Endothelial cell of umbilical vein (primary cell): Measurements from ENCODE around the gene UROC1. TPM values are rescaled to one million over a fixed set of nuclear protein-coding genes. Genes with fewer than 3 reads are reported as not detected.

ENCODE experiments used
- BruUV-seq: library from RNA; stranded (reverse); fragments of 400-500 nt; replicated peaks from 2 replicates; lab custom pipeline; 2021; lab: Mats Ljungman, UMichigan
- CTCF ChIA-PET: fragments of 300-600, 350-600 bp; sonication (Branson Sonifier 250); formaldehyde crosslinking; loops from one replicate; lab custom pipeline; 2021; ENCODE audit warnings: antibody characterized with exemption, inconsistent platforms; lab: Charles Lee
- POLR2A ChIA-PET: fragments of 300-600, 350-600 bp; sonication (Branson Sonifier 250); formaldehyde crosslinking; loops from one replicate; lab custom pipeline; 2021; ENCODE audit warnings: antibody characterized with exemption, inconsistent platforms; lab: Charles Lee
- DNase-seq: peaks from one replicate; pipeline ENCODE4 v3.0.0-alpha.2; 2011; ENCODE audit warnings: low read depth, low spot score
- FAIRE-seq: peaks from 2 replicates; lab custom pipeline; 2011; peaks lifted over from hg19 to GRCh38; lab: Jason Lieb, UNC
- H2AFZ ChIP-seq: 2 replicates; pipeline ENCODE4 v1.6.0; 2012; ENCODE audit warnings: low read depth, low read length, control low read depth, inconsistent platforms
- H3K27ac ChIP-seq: 2 replicates; pipeline ENCODE4 v1.5.1; 2011; ENCODE audit warnings: low read depth, mild to moderate bottlenecking, control low read depth, low read length, moderate library complexity; ENCODE audit not compliant: insufficient read depth
- H3K27me3 ChIP-seq, 2 experiments: 2 replicates each; pipeline versions ENCODE4 v1.6.0 to v1.6.1; 2011; ENCODE audit warnings: low read length in 2 of 2, mixed read lengths in 1 of 2; ENCODE audit not compliant: control insufficient read depth in 2 of 2, insufficient read depth in 2 of 2
- H3K36me3 ChIP-seq, 2 experiments: 2 replicates in 1 of 2; 3 replicates in 1 of 2; pipeline ENCODE4 v1.5.1; 2011; ENCODE audit warnings: low read length in 2 of 2, mild to moderate bottlenecking in 1 of 2, moderate library complexity in 1 of 2; ENCODE audit not compliant: control insufficient read depth in 2 of 2, insufficient read depth in 2 of 2; ENCODE audit errors: extremely low read depth in 1 of 2
- H3K4me1 ChIP-seq: 3 replicates; pipeline ENCODE4 v1.5.1; 2011; ENCODE audit warnings: mild to moderate bottlenecking, low read length; ENCODE audit not compliant: control insufficient read depth, insufficient read depth; ENCODE audit errors: extremely low read depth
- H3K4me2 ChIP-seq: 2 replicates; pipeline ENCODE4 v1.6.1; 2011; ENCODE audit warnings: low read length, control low read depth, mixed read lengths; ENCODE audit not compliant: insufficient read depth
- H3K4me3 ChIP-seq, 3 experiments: fragments of 200-600 bp in 1 of 3; sonication (generic), shearing (Covaris generic) in 1 of 3; replicated peaks in 1 of 3; 2 replicates each; pipeline ENCODE4 v1.5.1; 2011 to 2016; ENCODE audit warnings: control low read depth in 3 of 3, low read length in 3 of 3, mild to moderate bottlenecking in 2 of 3, inconsistent platforms in 1 of 3, low read depth in 1 of 3, moderate library complexity in 1 of 3; ENCODE audit not compliant: insufficient read depth in 1 of 3
- H3K79me2 ChIP-seq: 2 replicates; pipeline ENCODE4 v1.6.0; 2012; ENCODE audit warnings: low read length, inconsistent platforms; ENCODE audit not compliant: control insufficient read depth, insufficient read depth
- H3K9ac ChIP-seq: replicated peaks from 2 replicates; pipeline ENCODE3; 2011; ENCODE audit warnings: low read length, control low read depth; ENCODE audit not compliant: insufficient read depth; ENCODE audit errors: extremely low read depth
- H3K9me1 ChIP-seq: replicated peaks from 3 replicates; pipeline ENCODE4 v1.6.0; 2011; ENCODE audit warnings: mild to moderate bottlenecking, low read length; ENCODE audit not compliant: control insufficient read depth, insufficient read depth; ENCODE audit errors: extremely low read depth
- H3K9me3 ChIP-seq: replicated peaks from 2 replicates; pipeline ENCODE4 v1.5.1; 2012; ENCODE audit warnings: low read length, inconsistent platforms; ENCODE audit not compliant: control insufficient read depth, insufficient read depth
- H4K20me1 ChIP-seq: replicated peaks from 2 replicates; pipeline ENCODE3; 2011; ENCODE audit warnings: mild to moderate bottlenecking, low read length; ENCODE audit not compliant: control insufficient read depth, insufficient read depth; ENCODE audit errors: extremely low read depth
- EZH2 ChIP-seq: IDR thresholded peaks from 2 replicates; pipeline ENCODE4 v1.6.1; 2012; ENCODE audit warnings: borderline replicate concordance, low read depth, mild to moderate bottlenecking, moderate library complexity, low read length, inconsistent platforms; ENCODE audit not compliant: severe bottlenecking
- FOS ChIP-seq: IDR thresholded peaks from 2 replicates; pipeline ENCODE4 v1.6.1; 2011; ENCODE audit warnings: mild to moderate bottlenecking, low read length, moderate library complexity, borderline replicate concordance; ENCODE audit not compliant: insufficient read depth
- GATA2 ChIP-seq: IDR thresholded peaks from 2 replicates; pipeline ENCODE4 v1.7.0; 2011; ENCODE audit warnings: low read depth, mild to moderate bottlenecking, moderate library complexity, mixed read lengths, low read length; ENCODE audit not compliant: insufficient read length, insufficient read depth
- JUN ChIP-seq: IDR thresholded peaks from 2 replicates; pipeline ENCODE4 v1.6.1; 2011; ENCODE audit warnings: borderline replicate concordance, low read depth; ENCODE audit not compliant: insufficient read length, insufficient read depth
- MYC ChIP-seq: IDR thresholded peaks from one replicate; pipeline ENCODE4 v1.6.1; 2011; ENCODE audit warnings: mild to moderate bottlenecking, low read depth, low read length
- POLR2A ChIP-seq: IDR thresholded peaks from 2 replicates; pipeline ENCODE4 v1.6.1; 2012; ENCODE audit warnings: low read depth, mild to moderate bottlenecking, control low read depth, low read length
- POLR2AphosphoS5 ChIP-seq: IDR thresholded peaks from 2 replicates; pipeline ENCODE4 v1.6.1; 2012; ENCODE audit warnings: low read depth, mild to moderate bottlenecking, control low read depth, low read length, moderate library complexity; ENCODE audit not compliant: insufficient read depth
- dilution Hi-C: fragments of 300-500 bp; cut with MboI; formaldehyde crosslinking; loops from one replicate; pipeline ENCODE4 v1.15.0; 2019; ENCODE audit warnings: low sequenced_read_pairs; ENCODE audit not compliant: extremely low pct_ligation_motif_present
- intact Hi-C: fragments of 100-400 bp; cut with micrococcal nuclease; formaldehyde crosslinking; loops from one replicate; pipeline ENCODE4 v1.10.0; 2022
- polyA plus RNA-seq, 4 experiments: library from polyadenylated mRNA; depleted of rRNA in 3 of 4; stranded (reverse) in 3 of 4; unstranded in 1 of 4; fragments of >200 nt; gene quantifications; 2 replicates each; pipeline versions ENCODE4 v1.2.1 to v1.2.3, GENCODE V29; 2011 to 2012; ENCODE audit warnings: missing spikeins in 1 of 4
- total RNA-seq: library from RNA; stranded (reverse); gene quantifications from 2 replicates; pipeline ENCODE4 v1.2.3, GENCODE V29; 2021
- TF ChIP-seq, protein P1 (sequence below): IDR thresholded peaks from 2 replicates; pipeline ENCODE4 v1.6.1; 2011; ENCODE audit not compliant: insufficient read depth, insufficient read length
- TF ChIP-seq, protein P2 (sequence below), 2 donors: IDR thresholded peaks; 1 replicate in 1 of 2; 2 replicates in 1 of 2; pipeline ENCODE4 v1.5.1; 2011; ENCODE audit warnings: low read length in 2 of 2, mild to moderate bottlenecking in 2 of 2, moderate library complexity in 2 of 2, control low read depth in 1 of 2, inconsistent platforms in 1 of 2, low read depth in 1 of 2; ENCODE audit not compliant: insufficient read depth in 1 of 2; ENCODE audit errors: extremely low read depth in 1 of 2

UROC1 gene
- total and polyA plus RNA-seq, 2 donors (not counting 3 experiments of a cell fraction or from before 2014, with no cell fraction given), result not detected

DNA sequence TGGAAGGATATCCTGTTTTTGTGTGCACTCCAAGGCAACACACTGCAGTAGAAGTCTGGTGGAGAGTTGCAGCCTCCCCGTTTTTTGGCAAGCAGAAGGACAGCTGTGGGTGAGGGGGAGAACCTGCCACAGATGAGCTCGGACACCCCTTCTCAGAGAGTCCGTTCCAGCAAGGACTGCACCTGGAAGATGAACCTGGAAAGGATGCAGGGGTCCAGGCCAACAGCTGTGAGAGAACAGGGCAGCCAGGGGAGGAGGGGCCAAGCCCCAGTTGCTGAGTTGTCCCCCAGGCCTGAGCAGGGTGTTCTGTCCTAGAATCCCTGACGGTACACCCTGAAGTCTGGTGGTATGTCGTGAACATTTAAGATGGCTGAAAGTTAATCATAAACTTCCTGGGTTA lies 72.1 kb downstream of the UROC1 start:
- Histone ChIP-seq H2AFZ (no peak overlapping the region), H3K79me2 (no peaks in the 10 kb centered on the region), H3K4me3 (no peak overlapping the region), H3K27ac (no peak overlapping the region), H4K20me1 (no peaks in the 10 kb centered on the region), H3K9ac (no peak overlapping the region), H3K9me3 (no peaks in the 10 kb centered on the region), H3K27me3 (no peaks in the 10 kb centered on the region), H3K36me3 (peaks cover 0 to 11% of the 10 kb centered on the region in 2 experiments), H3K4me2 (no peak overlapping the region), H3K9me1 (no peaks in the 10 kb centered on the region), H3K4me1 (no peaks in the 10 kb centered on the region)
- intact Hi-C loops (no loop called here), dilution Hi-C loops (no loop called here)
- FAIRE-seq (no peak), DNase-seq (no peak)
- no TSS peak for BruUV-seq
- ChIA-PET CTCF (interaction anchor here (1.2 kb wide), 1 partner anchor 186 kb away, joined by 3 read pairs; no protein-coding TSS in a partner anchor), POLR2A (no interaction called here)
- TF ChIP-seq GATA2 (no peak), POLR2AphosphoS5 (no peak), JUN (no peak)

DNA sequence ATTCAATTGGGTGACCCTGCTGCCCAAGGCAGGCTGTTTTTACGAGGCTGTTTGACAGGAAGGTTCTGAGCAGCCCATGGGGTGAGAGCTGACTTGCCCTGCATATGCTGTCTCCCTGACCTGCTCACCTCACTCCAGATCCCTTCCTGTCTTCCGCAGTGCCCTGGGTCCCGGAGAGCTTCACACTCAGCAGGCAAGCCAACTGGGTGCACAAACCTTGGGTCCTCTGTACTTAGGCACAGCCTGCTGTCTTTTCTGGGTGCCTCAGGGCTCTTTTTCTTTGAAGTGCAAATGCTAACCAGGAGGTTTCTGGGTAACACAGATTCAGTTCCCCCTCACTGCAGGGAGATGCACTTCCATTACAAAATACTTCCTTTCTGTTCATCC lies 74.7 kb downstream of the UROC1 start:
- ChIA-PET CTCF (no interaction called here), POLR2A (no interaction called here)
- H3K9me3 ChIP-seq, result no peaks in the 10 kb centered on the region
- H4K20me1 ChIP-seq, result no peaks in the 10 kb centered on the region
- FAIRE-seq, result no peak
- H3K27me3 ChIP-seq, result no peaks in the 10 kb centered on the region
- H2AFZ ChIP-seq, result no peak overlapping the region
- H3K4me1 ChIP-seq, result no peaks in the 10 kb centered on the region
- no TSS peak for BruUV-seq
- intact Hi-C loops, result no loop called here
- H3K4me2 ChIP-seq, result no peak overlapping the region
- H3K27ac ChIP-seq, result no peak overlapping the region
- H3K9me1 ChIP-seq, result no peaks in the 10 kb centered on the region
- DNase-seq, result no peak
- H3K79me2 ChIP-seq, result no peaks in the 10 kb centered on the region
- dilution Hi-C loops, result no loop called here
- no peak overlapping the region for H3K9ac ChIP-seq
- peaks cover 0 to 5% of the 10 kb centered on the region in 2 experiments for H3K36me3 ChIP-seq
- H3K4me3 ChIP-seq, result no peak overlapping the region
- TF ChIP-seq, protein P1, sequence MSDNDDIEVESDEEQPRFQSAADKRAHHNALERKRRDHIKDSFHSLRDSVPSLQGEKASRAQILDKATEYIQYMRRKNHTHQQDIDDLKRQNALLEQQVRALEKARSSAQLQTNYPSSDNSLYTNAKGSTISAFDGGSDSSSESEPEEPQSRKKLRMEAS, result no peak
- TF ChIP-seq GATA2 (no peak), JUN (no peak), EZH2 (no peak), MYC (no peak), POLR2AphosphoS5 (no peak), FOS (no peak), POLR2A (no peak)
- TF ChIP-seq, protein P2, sequence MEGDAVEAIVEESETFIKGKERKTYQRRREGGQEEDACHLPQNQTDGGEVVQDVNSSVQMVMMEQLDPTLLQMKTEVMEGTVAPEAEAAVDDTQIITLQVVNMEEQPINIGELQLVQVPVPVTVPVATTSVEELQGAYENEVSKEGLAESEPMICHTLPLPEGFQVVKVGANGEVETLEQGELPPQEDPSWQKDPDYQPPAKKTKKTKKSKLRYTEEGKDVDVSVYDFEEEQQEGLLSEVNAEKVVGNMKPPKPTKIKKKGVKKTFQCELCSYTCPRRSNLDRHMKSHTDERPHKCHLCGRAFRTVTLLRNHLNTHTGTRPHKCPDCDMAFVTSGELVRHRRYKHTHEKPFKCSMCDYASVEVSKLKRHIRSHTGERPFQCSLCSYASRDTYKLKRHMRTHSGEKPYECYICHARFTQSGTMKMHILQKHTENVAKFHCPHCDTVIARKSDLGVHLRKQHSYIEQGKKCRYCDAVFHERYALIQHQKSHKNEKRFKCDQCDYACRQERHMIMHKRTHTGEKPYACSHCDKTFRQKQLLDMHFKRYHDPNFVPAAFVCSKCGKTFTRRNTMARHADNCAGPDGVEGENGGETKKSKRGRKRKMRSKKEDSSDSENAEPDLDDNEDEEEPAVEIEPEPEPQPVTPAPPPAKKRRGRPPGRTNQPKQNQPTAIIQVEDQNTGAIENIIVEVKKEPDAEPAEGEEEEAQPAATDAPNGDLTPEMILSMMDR (IDR thresholded peaks at IDR 0.05; ENCODE audit: extremely low read depth in 1 of 2, insufficient read depth in 1 of 2, low read depth in 1 of 2, low read length in 2 of 2), result no peak
